Muscle layer of duodenum (tissue), 2 donors: ENCODE data around the gene SHQ1.
"Not testable (repeated sequence)": the region's sequence is repeated elsewhere in the genome, so short reads cannot be mapped to it uniquely, and the experiment has no call there.

Experiments used
- H3K27ac ChIP-seq: one replicate; pipeline ENCODE4 v1.7.0; 2013; ENCODE audit warnings: mild to moderate bottlenecking, low read length
- H3K27me3 ChIP-seq: one replicate; pipeline ENCODE4 v1.7.0; 2013; ENCODE audit warnings: low read depth, mild to moderate bottlenecking, control low read depth, low read length
- H3K36me3 ChIP-seq, 2 donors: one replicate each; pipeline ENCODE4 v1.7.0; 2013; ENCODE audit warnings: low read length in 2 of 2, control low read depth in 1 of 2, mild to moderate bottlenecking in 1 of 2; ENCODE audit not compliant: insufficient read depth in 2 of 2, control insufficient read depth in 1 of 2
- H3K4me1 ChIP-seq, 2 donors: one replicate each; pipeline ENCODE4 v1.7.0; 2013; ENCODE audit warnings: low read length in 2 of 2, mild to moderate bottlenecking in 2 of 2, control low read depth in 1 of 2, moderate library complexity in 1 of 2; ENCODE audit not compliant: insufficient read depth in 2 of 2, control insufficient read depth in 1 of 2
- H3K4me3 ChIP-seq, 2 donors: one replicate each; pipeline ENCODE4 v1.7.0; 2013; ENCODE audit warnings: low read length in 2 of 2, low read depth in 1 of 2, mild to moderate bottlenecking in 1 of 2
- H3K9me3 ChIP-seq, 2 donors: one replicate each; pipeline ENCODE4 v1.7.0; 2013; ENCODE audit warnings: low read length in 2 of 2, control low read depth in 1 of 2, mild to moderate bottlenecking in 1 of 2; ENCODE audit not compliant: control insufficient read depth in 1 of 2
- donor health status: healthy.

Gene SHQ1

DNA sequence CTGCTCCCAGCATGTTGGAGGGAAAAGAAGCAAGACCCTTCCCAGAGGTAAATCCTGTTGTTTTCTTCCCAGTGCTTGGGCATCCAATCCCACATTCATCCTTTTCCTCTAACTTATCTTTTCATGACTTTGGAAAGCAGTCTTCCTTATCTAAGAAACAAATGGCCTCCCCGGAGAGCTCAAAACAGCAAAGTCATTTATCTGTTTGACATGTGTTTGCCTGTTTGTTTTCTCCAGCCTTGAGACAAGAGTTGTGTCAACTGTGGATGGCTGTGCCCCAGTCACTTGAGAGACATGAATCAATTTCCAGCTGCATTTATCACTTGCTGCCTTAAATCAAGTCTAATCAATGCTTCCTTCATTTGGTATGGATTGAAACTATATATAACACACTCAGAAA lies 103.9 kb downstream of the SHQ1 start:
- no peak overlapping the region for H3K27ac ChIP-seq
- no peak overlapping the region for H3K4me3 ChIP-seq
- no peaks in the 10 kb centered on the region for H3K4me1 ChIP-seq
- no peaks in the 10 kb centered on the region for H3K9me3 ChIP-seq
- H3K36me3 ChIP-seq = no peaks in the 10 kb centered on the region
- H3K27me3 ChIP-seq = no peaks in the 10 kb centered on the region

DNA sequence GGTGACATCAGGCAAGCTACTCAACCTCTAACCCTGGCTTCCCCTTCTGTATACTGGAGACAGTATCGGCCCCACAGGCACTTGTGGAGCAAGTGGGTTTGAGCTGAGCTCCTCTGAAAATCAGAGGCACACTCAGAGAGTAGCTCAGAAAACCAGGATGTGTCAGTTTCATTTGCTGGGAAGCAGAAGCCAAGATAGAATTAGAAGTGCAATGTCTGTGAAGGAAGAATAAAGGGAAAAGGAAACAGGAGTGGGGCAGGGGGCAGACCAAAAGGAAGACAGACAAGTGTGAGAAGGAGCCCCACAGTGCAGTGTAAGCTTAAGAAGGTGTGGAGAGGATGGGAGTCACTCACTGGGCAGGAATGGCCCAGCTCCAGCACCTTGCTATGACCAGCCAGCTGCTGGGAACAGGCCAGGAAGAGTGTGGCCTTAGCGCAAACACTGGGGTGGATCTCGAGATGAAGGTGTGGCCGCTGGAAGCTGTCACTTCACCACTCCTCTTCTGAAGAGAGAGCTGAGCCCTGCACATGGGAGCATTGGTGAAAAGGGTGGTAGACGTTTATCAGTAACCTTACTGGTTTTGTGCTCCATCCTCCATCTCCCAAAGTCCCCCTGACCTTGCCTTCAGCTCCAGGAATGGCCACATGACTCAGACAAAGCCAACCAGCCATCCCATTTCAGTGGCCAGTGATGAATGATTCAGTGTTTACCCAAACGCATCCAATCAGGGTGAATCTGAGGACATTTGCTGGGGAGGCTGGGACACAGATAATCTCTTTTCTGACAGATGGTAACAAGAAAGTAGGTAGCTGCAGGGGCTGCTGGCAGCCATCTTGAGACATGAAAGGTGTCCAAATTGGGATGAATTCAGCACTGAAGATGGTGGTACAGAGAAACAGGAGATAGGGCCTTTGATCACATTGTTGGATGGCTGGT lies 108.4 kb downstream of the SHQ1 start:
- Histone ChIP-seq H3K27me3 (peaks cover 7% of the 10 kb centered on the region), H3K9me3 (peaks cover 0 to 4% of the 10 kb centered on the region in 2 donors), H3K4me3 (no peak overlapping the region), H3K4me1 (peaks cover 0 to 6% of the 10 kb centered on the region in 2 donors), H3K27ac (no peak overlapping the region), H3K36me3 (no peaks in the 10 kb centered on the region)

DNA sequence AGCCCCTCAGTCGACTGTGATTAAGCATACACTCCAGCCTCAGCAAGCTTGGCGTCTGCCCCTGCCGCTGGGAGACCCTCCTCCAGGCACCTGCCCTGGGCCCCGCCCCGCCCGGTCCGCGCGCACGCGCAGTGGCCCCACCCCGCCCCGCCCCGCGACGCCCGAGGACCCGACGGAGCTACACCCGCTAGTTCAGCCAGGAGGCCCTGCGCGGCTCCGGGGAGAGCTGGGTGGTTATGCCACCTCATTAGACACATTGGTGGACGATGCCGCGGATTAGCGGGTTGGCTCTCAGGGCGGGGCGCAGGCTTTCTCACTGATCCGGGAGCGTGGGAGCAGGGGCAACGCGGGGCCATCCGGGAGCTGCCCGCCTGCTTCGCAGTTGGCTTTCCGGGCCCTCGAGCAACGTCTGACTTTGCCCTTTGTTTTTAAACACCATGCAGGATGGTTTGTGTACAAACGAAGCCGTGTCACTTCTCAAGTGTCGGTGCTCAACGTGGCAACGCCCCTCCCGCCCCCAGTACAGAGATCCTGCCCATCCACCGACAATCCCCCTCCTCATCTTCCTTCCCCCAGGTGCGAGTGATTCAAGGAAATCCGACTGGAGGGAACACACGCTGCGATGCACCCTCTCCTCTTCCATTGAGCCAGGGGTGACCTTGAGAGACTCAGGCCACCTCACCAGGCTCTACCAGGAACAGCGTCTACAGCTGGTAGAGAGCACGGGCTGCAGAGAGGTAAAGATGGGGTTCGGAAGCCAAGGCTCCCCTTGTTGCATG lies 109.3 kb downstream of the SHQ1 start:
- H3K9me3 ChIP-seq = peaks cover 0 to 7% of the 10 kb centered on the region in 2 donors
- peak overlapping the region; percentile 42 to 58 for H3K4me3 ChIP-seq
- no peak overlapping the region for H3K27ac ChIP-seq
- peaks cover 7% of the 10 kb centered on the region for H3K27me3 ChIP-seq
- H3K4me1 ChIP-seq = peaks cover 0 to 6% of the 10 kb centered on the region in 2 donors
- H3K36me3 ChIP-seq = no peaks in the 10 kb centered on the region

DNA sequence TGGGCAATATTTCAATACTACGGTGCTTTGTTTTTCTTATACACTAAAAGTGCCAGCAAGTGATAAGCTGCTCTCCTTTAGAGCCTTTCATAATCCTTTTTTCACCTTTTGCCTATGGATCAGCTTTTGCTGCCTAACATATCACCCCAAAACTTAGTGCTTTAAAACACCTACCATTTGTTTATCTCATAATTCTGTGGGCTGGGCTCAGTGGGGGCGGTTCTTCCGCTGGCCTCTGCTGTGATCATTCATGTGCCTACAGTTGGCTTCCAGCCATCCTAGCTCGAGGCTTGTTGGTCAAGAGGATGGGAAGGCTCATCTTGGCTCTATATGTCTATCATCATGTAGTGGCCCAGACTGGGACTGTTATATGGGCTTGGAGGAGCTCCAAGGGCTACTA lies 113.2 kb downstream of the SHQ1 start:
- H3K27me3 ChIP-seq, H3K4me1 ChIP-seq, H3K27ac ChIP-seq, H3K36me3 ChIP-seq, H3K4me3 ChIP-seq: not testable (repeated sequence)
- peaks cover 8 to 13% of the 10 kb centered on the region in 2 donors for H3K9me3 ChIP-seq

DNA sequence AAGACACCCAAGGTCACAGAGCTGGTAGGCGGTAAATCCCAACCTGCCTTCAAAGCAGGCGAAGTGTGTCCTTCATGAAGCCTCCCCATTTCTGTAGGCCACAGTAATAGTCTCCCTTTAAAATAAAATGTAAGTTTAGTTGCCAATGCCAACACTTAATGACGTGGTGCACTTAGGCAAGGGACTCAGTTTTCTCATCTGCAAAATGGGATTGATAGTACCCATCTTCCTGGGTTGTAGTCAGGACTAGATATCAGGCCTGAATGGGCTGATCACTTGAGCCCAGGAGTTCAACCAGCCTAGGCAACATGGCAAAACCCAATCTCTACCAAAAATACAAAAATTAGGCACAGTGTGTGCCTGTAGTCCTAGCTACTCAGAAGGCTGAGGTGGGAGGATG lies 114.6 kb downstream of the SHQ1 start:
- Histone ChIP-seq H3K27ac (no peak overlapping the region), H3K4me3 (no peak overlapping the region), H3K9me3 (peaks cover 8 to 13% of the 10 kb centered on the region in 2 donors), H3K4me1 (peaks cover 0 to 3% of the 10 kb centered on the region in 2 donors), H3K36me3 (no peaks in the 10 kb centered on the region), H3K27me3 (peaks cover 7% of the 10 kb centered on the region)

DNA sequence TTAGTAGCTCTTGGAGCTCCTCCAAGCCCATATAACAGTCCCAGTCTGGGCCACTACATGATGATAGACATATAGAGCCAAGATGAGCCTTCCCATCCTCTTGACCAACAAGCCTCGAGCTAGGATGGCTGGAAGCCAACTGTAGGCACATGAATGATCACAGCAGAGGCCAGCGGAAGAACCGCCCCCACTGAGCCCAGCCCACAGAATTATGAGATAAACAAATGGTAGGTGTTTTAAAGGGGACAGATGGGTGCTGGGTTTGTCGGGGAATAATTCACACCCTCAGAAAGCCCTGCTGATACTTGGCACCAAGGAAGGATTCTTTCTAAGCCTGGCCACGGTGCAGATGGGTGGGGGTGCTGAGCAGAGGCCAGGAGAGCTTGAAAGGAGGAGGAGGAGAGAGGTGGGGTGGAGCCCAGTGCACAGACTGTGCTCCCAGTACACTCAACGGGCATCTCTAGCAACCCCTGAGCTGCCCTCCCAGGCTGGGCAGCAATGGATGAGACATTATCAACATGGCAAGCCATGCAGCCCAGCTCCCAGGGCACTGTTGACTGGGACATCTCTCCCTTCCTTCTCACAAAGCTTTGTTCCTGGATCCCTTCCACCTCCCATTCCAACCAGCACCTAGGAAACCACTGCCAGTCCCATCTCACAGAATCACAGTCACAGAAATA lies 115.4 kb downstream of the SHQ1 start:
- peaks cover 8 to 13% of the 10 kb centered on the region in 2 donors for H3K9me3 ChIP-seq
- not testable (repeated sequence) for H3K27ac ChIP-seq, H3K4me3 ChIP-seq, H3K4me1 ChIP-seq, H3K27me3 ChIP-seq, H3K36me3 ChIP-seq

- Histone ChIP-seq H3K27me3 (no peaks in the 10 kb centered on the region), H3K4me3 (no peak overlapping the region), H3K9me3 (peaks cover 6 to 8% of the 10 kb centered on the region in 2 donors), H3K27ac (no peak overlapping the region), H3K36me3 (no peaks in the 10 kb centered on the region), H3K4me1 (no peaks in the 10 kb centered on the region)
Observed at GRCh38 chr3:72728958-72729467, 119.2 kb downstream of the SHQ1 start.

DNA sequence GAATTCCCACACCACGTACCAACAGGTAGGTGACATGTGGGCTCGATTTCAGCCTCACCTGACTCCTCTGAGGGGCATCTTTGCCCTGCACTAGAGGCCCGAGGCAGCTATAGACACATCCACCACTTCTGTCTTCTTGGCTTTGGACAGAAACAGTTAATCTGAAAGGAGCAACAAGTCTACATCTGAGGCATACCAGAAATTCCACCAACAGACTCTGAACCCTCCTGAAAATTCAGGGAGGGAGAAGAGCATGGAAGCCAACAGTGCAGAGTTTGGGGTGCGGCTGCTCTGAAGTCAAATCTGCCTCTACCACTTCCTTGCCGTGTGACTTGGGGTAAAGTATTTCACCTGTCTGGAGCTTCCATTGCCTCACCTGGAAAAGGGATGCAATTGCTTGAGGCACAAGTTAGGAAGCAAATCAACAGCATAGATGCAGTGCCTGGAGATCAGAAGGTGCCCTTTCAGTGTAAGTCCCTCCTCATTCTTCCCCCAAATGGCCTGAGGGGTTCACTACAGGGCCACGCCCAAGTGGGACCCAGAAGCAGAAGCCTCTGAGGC lies 119.8 kb downstream of the SHQ1 start:
- H3K4me1 ChIP-seq = no peaks in the 10 kb centered on the region
- peaks cover 6 to 8% of the 10 kb centered on the region in 2 donors for H3K9me3 ChIP-seq
- no peak overlapping the region for H3K27ac ChIP-seq
- H3K36me3 ChIP-seq = no peaks in the 10 kb centered on the region
- H3K4me3 ChIP-seq = no peak overlapping the region
- H3K27me3 ChIP-seq = no peaks in the 10 kb centered on the region

DNA sequence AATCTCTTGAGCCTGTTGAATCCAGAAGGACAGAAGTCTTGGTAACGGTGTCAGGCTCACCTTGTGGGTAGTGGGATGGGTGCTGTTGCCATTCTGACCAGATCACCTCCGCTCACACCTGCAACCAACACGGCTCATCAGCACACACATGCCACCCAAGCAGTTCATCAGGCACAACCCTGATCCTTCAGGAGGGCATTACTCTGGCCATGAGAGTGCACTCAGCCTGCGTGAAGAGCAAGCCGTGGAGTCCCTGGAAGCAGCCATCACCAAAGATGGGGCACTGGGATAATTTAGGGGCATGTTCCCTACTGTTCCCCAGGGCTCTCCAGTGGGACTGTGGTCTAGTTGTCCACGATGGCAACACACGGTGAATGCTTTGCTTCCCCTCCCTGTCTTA lies 120.5 kb downstream of the SHQ1 start:
- Histone ChIP-seq H3K27me3 (no peaks in the 10 kb centered on the region), H3K27ac (no peak overlapping the region), H3K9me3 (peaks cover 0 to 3% of the 10 kb centered on the region in 2 donors), H3K36me3 (no peaks in the 10 kb centered on the region), H3K4me1 (no peaks in the 10 kb centered on the region), H3K4me3 (no peak overlapping the region)

DNA sequence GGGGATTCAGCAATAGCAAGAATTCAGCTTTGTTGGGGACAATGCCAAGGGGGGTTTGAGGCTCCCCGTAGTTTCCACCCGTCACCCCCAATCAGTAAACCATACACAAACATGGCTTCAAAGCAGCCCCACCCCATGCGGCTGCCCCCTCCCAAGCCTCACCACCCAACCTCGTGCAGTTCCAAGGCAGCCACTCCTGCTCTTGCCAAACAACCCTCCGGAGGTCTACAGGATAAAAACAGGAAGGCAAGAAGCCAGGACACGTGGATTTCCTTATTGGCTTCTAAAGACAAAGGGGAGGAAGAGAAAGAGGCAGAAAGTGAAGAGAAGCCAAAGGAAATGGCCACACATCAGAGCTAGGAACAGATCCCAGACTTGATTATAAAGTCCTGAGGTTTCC lies 121.1 kb downstream of the SHQ1 start:
- no peaks in the 10 kb centered on the region for H3K36me3 ChIP-seq
- no peaks in the 10 kb centered on the region for H3K4me1 ChIP-seq
- H3K4me3 ChIP-seq = no peak overlapping the region
- no peaks in the 10 kb centered on the region for H3K9me3 ChIP-seq
- no peaks in the 10 kb centered on the region for H3K27me3 ChIP-seq
- no peak overlapping the region for H3K27ac ChIP-seq

DNA sequence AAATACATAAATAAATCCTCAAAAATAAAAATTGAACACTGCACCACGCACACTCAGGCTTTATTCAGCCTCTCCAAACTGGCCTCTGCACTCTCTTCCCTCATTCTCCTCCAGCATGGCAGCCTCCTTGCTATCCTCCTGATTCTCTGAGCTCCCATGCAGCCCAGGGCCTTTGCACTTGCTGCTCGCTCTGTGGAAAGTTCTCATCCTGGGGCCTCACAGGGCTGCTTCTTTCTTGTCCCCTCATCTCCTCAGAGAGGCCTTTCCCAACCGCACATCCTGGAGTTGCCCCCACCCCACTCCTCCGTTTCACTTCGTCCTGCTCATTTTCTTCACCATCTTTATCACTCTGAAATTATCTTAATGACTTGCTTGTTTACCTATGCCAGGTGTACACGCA lies 123.0 kb downstream of the SHQ1 start:
- no peak overlapping the region for H3K4me3 ChIP-seq
- H3K9me3 ChIP-seq = no peaks in the 10 kb centered on the region
- no peak overlapping the region for H3K27ac ChIP-seq
- H3K27me3 ChIP-seq = no peaks in the 10 kb centered on the region
- no peaks in the 10 kb centered on the region for H3K4me1 ChIP-seq
- H3K36me3 ChIP-seq = no peaks in the 10 kb centered on the region
